Transverse colon (tissue), 4 donors: Measurements from ENCODE around the gene HGFAC. TPM values are rescaled to one million over a fixed set of nuclear protein-coding genes. Genes with fewer than 3 reads are reported as not detected.
A peak's percentile ranks its signal among the peaks of the same experiment; 100 is the strongest.

ENCODE experiments used
- DNase-seq: peaks from one replicate; pipeline ENCODE4 v3.0.0-alpha.2; 2019
- H3K27ac ChIP-seq, 4 donors: fragments of 200-600 bp; sonication (generic); 2 replicates each; pipeline ENCODE4 v1.5.1; 2016 to 2018; ENCODE audit warnings: inconsistent platforms in 4 of 4
- H3K27me3 ChIP-seq: fragments of 200-600 bp; sonication (generic); 2 replicates; pipeline ENCODE4 v1.5.1; 2017; ENCODE audit warnings: inconsistent platforms
- H3K36me3 ChIP-seq, 4 donors: fragments of 200-600 bp; sonication (generic); 2 replicates each; pipeline ENCODE4 v1.5.1; 2017 to 2019; ENCODE audit warnings: inconsistent platforms in 4 of 4
- H3K4me1 ChIP-seq, 4 donors: fragments of 200-600 bp; sonication (generic); 2 replicates each; pipeline ENCODE4 v1.5.1; 2017 to 2020; ENCODE audit warnings: inconsistent platforms in 4 of 4
- H3K4me3 ChIP-seq, 4 donors: fragments of 200-600 bp; sonication (generic); 1 replicate in 1 of 4; 2 replicates in 3 of 4; pipeline versions ENCODE4 v1.5.1 to v1.6.1; 2017 to 2019; ENCODE audit warnings: inconsistent platforms in 4 of 4
- H3K9me3 ChIP-seq, 2 donors: fragments of 200-600 bp; sonication (generic); 2 replicates each; pipeline ENCODE4 v1.5.1; 2017 to 2019; ENCODE audit warnings: inconsistent platforms in 2 of 2
- EP300 ChIP-seq: sonication (generic); formaldehyde crosslinking; IDR thresholded peaks from one replicate; pipeline ENCODE4 v1.6.1; 2017; ENCODE audit warnings: antibody characterized with exemption, low read depth
- POLR2A ChIP-seq: fragments of 450-650 bp; IDR thresholded peaks from one replicate; pipeline ENCODE4 v1.6.1; 2016; ENCODE audit warnings: antibody characterized with exemption, mild to moderate bottlenecking, moderate library complexity
- POLR2AphosphoS5 ChIP-seq, 3 donors: sonication (generic); formaldehyde crosslinking; IDR thresholded peaks; one replicate each; pipeline ENCODE4 v1.6.1; 2016; ENCODE audit warnings: antibody characterized with exemption in 3 of 3
- WGBS, 2 donors: methylation state at CpG; one replicate each; pipeline ENCODE4 v1.1.5; 2018; ENCODE audit warnings: low coverage in 1 of 2; 5-methylcytosine and 5-hydroxymethylcytosine counted together
- in situ Hi-C, 4 donors: fragments of 200-750 bp; cut with MboI; loops; one replicate each; pipeline versions ENCODE4 v1.15.0 to v1.15.1; 2017; ENCODE audit warnings: low sequenced_read_pairs in 3 of 4, low pct_ligation_motif_present in 1 of 4, low pct_unique_long_range_greater_than_20kb in 1 of 4
- intact Hi-C: fragments of 100-400 bp; cut with DNase I; formaldehyde crosslinking; loops from one replicate; pipeline ENCODE4 v1.15.1; 2023; ENCODE audit warnings: low total_unique reads
- total RNA-seq, 4 donors: library from RNA; depleted of rRNA; stranded (reverse); fragments of >200 nt; gene quantifications; one replicate each; pipeline ENCODE4 v1.1.0, GENCODE V29; 2016
- TF ChIP-seq, protein P1 (sequence below), 5 experiments: fragments of 200-600 bp in 3 of 5; fragments of 450-650 bp in 2 of 5; sonication (generic) in 3 of 5; IDR thresholded peaks; 1 replicate in 2 of 5; 2 replicates in 3 of 5; pipeline ENCODE4 v1.5.1; 2016 to 2017; ENCODE audit warnings: antibody characterized with exemption in 5 of 5, inconsistent platforms in 3 of 5, mild to moderate bottlenecking in 2 of 5, moderate library complexity in 1 of 5

The HGFAC gene
- total RNA-seq, 4 donors from 2014 or later: not detected

GRCh38 chr4:3485011-3485791, 43.4 kb downstream of the HGFAC start:
- intact Hi-C loops: no loop called here
- H3K36me3 ChIP-seq: no peaks in the 10 kb centered on the region
- H3K4me3 ChIP-seq: peak overlapping the region in 2 of 4 donors; percentile 5 to 18
- DNase-seq: peak; percentile 35
- TF ChIP-seq EP300: no peak
- TF ChIP-seq, protein P1, sequence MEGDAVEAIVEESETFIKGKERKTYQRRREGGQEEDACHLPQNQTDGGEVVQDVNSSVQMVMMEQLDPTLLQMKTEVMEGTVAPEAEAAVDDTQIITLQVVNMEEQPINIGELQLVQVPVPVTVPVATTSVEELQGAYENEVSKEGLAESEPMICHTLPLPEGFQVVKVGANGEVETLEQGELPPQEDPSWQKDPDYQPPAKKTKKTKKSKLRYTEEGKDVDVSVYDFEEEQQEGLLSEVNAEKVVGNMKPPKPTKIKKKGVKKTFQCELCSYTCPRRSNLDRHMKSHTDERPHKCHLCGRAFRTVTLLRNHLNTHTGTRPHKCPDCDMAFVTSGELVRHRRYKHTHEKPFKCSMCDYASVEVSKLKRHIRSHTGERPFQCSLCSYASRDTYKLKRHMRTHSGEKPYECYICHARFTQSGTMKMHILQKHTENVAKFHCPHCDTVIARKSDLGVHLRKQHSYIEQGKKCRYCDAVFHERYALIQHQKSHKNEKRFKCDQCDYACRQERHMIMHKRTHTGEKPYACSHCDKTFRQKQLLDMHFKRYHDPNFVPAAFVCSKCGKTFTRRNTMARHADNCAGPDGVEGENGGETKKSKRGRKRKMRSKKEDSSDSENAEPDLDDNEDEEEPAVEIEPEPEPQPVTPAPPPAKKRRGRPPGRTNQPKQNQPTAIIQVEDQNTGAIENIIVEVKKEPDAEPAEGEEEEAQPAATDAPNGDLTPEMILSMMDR (IDR thresholded peaks at IDR 0.05): no peak
- WGBS, 2 donors: 14% methylated on average over 22 of the region's 36 CpGs; no CpG with 5 or more reads in 1 of the 2 donors
- no peaks in the 10 kb centered on the region for H3K9me3 ChIP-seq
- H3K27ac ChIP-seq: no peak overlapping the region
- peaks cover 2 to 35% (median 24%) of the 10 kb centered on the region in 4 donors for H3K4me1 ChIP-seq
- in situ Hi-C loops: no loop called here
- peaks cover 82% of the 10 kb centered on the region for H3K27me3 ChIP-seq

DNA sequence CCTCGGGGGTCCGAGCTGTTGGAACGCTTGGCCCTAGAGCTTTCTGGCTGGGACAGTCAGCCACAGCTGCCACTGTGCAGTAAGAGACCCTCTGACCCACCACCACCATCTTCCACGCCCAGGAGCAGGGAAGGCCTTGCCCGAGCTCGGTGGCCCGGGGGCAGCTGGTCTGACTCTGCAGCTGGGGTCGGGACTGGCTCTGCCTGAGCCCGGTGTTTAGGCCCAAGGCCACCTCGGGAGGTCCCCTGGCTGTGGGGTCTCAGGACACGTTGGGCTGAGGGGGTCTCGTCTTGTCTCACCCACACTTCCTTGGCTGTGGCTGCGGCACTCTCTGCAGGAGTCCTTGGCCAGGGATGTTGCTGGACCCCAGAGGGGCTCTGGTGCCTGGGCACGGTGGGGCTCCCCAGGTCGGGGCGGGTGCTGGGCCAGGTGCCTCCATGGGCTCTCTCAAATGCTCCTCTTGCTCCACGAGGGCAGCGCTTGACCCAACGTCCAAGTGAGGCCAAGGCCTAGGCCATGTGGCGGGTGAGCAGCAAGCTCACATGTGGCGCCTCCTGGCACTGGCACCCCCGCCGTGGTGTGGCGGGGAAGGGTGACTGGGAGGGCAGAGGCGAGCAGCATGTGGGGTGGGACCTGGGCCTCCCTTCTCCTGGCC, 44.2 kb downstream of the HGFAC start:
- WGBS, 2 donors: 73% methylated on average over 25 of the region's 25 CpGs; no CpG with 5 or more reads in 1 of the 2 donors
- H3K4me1 ChIP-seq: peaks cover 2 to 30% (median 23%) of the 10 kb centered on the region in 4 donors
- TF ChIP-seq POLR2A: no peak
- no peak for TF ChIP-seq POLR2AphosphoS5 (IDR thresholded peaks at IDR 0.05)
- no peak for TF ChIP-seq EP300
- TF ChIP-seq, protein P1 (IDR thresholded peaks at IDR 0.05): no peak
- no peaks in the 10 kb centered on the region for H3K9me3 ChIP-seq
- H3K27me3 ChIP-seq: peaks cover 77% of the 10 kb centered on the region
- no peak for DNase-seq
- intact Hi-C loops (no loop called here), in situ Hi-C loops (no loop called here)
- H3K27ac ChIP-seq: no peak overlapping the region
- H3K36me3 ChIP-seq: no peaks in the 10 kb centered on the region
- no peak overlapping the region for H3K4me3 ChIP-seq

DNA sequence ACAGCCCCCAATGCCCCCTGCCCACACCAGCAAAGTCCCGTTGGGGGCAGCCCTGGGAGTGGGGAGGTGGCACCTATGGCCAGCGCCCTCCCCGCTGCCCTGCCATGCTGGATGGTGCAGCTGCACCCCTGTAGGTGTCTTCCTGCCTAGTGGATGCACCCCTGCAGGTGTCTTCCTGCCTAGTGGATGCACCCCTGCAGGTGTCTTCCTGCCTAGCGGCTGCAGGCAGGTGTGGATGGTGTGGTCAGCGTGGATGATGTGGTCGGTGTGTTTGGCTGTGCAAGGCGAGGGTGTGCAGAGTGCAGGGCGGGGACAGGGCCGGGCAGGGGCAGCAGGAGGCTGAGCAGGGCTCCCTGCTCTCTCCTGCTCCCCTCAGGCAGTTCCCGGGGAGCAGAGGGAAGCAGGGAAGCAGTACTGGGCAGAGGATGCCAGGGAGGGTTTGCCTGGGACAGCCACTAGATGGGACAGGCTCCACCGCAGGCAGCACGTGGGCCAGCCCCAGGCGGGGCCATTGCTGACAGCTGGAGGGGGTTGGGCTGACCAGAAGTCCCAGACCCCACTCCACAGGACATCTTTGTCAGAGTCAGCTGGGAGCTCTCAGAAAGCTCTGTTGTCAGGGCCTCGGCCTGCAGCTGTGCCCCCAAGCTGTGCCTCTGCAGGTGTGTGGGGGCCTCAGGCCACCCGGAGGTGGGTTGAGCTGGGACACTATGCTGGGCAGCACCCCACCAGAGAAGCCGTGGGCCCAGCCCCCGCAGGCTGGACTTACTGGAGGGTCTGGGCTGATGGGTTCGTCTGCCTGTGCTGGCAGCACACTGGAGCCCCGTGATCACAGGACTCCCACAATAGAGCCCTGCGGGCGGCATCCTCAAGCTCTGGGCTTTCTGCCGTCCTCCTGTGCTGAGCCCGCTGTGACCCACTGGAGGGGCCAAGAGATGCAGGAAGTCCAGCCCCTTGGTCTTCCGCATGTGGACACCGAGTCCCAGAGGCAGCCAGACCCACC, 45.1 kb downstream of the HGFAC start:
- intact Hi-C loops: no loop called here
- Histone ChIP-seq H3K4me1 (peaks cover 2 to 28% (median 21%) of the 10 kb centered on the region in 4 donors), H3K36me3 (no peaks in the 10 kb centered on the region), H3K9me3 (no peaks in the 10 kb centered on the region), H3K27me3 (peaks cover 73% of the 10 kb centered on the region), H3K27ac (no peak overlapping the region), H3K4me3 (no peak overlapping the region)
- DNase-seq: no peak
- in situ Hi-C loops: no loop called here
- WGBS, 2 donors: 72% methylated on average over 24 of the region's 25 CpGs; no CpG with 5 or more reads in 1 of the 2 donors
- TF ChIP-seq, protein P1 (IDR thresholded peaks at IDR 0.05): no peak
- TF ChIP-seq POLR2A (no peak), POLR2AphosphoS5 (IDR thresholded peaks at IDR 0.05) (no peak), EP300 (no peak)
